22Rv1 (cell line): ENCODE measurements around the gene TMPRSS4.

Experiments used
- H3K27ac ChIP-seq: fragments of 450-650 bp; 2 replicates; pipeline ENCODE4 v1.5.1; 2017
- ZFX ChIP-seq: fragments of 450-650 bp; IDR thresholded peaks from 2 replicates; pipeline ENCODE4 v1.6.1; 2017; ENCODE audit warnings: antibody characterized with exemption, borderline replicate concordance
- TF ChIP-seq, protein P1 (sequence below): fragments of 450-650 bp; IDR thresholded peaks from 2 replicates; pipeline ENCODE4 v1.5.1; 2017; ENCODE audit warnings: mild to moderate bottlenecking

Gene TMPRSS4

DNA sequence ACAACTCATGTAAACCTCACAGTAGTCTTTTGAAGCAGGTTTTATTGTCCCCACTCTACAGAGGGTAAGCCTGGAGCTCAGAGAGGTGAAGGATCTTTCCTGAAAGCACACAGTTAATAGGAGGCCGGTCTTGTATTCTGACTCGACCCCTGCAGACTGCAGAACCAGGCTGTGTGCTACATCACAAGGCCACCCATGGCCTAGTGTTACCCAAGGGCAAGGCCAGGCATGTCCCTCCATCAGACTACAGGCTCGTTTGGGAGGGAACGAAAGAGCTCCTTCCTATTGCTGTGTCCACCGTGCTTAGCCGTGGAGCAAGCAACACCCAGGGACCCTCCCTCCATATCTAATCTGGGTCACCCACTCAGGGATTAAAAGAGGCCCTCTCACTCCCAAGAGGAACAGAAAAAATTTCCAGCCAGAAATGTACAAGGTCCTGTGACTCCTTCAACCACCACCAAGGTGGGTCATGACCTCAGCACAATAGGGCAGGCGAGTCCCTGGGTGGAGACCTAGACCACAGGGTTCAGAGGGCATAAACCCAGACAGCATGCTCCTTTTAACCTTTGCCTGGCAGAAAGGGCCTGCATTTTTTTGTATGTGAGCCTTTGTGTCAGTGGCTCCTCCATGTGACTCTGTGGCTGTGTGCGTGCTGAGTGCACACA is 16.2 kb downstream of the TMPRSS4 start:
- no peak for TF ChIP-seq ZFX
- TF ChIP-seq, protein P1, sequence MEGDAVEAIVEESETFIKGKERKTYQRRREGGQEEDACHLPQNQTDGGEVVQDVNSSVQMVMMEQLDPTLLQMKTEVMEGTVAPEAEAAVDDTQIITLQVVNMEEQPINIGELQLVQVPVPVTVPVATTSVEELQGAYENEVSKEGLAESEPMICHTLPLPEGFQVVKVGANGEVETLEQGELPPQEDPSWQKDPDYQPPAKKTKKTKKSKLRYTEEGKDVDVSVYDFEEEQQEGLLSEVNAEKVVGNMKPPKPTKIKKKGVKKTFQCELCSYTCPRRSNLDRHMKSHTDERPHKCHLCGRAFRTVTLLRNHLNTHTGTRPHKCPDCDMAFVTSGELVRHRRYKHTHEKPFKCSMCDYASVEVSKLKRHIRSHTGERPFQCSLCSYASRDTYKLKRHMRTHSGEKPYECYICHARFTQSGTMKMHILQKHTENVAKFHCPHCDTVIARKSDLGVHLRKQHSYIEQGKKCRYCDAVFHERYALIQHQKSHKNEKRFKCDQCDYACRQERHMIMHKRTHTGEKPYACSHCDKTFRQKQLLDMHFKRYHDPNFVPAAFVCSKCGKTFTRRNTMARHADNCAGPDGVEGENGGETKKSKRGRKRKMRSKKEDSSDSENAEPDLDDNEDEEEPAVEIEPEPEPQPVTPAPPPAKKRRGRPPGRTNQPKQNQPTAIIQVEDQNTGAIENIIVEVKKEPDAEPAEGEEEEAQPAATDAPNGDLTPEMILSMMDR = no peak
- no peak overlapping the region for H3K27ac ChIP-seq

DNA sequence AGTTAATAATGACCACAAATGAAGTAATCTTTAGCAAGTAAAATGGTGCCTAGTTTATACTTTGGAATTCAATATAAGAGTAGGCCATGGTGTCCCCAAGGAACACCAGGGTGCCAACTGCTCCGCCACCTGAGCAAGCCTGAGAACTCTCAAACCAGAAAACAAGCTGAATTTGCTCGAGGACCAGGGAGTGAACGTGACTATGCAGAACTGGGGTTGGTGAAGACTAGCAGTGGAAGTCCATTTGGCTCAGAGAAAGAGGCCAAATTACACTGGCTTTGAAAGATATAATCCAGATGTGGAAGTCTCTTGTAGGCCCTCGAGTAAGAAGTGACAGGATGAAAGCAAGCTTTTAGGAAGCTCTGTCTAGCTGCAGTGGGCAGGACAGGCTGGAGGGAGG is 18.6 kb downstream of the TMPRSS4 start:
- no peak overlapping the region for H3K27ac ChIP-seq
- TF ChIP-seq ZFX = no peak
- TF ChIP-seq, protein P1 = no peak

DNA sequence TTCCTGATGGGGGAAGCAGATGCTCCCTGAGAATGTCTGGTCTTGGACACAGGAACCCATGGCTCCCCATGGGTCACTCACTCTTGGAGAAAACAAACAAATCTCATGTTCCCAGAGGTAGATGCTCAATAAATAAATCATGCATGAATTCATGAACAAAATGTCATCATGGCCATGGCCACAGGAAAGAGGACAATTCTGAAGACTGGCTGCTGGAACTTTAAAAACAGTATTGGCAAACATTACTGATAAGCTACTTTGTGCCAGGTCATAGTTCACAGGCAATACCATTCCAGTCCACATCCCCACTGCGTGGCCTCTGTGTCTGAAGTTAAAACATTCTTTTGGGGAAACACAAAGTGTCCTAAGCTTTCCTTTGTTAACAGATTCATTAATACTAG is 19.1 kb downstream of the TMPRSS4 start:
- H3K27ac ChIP-seq = no peak overlapping the region
- TF ChIP-seq ZFX = no peak
- TF ChIP-seq, protein P1 = no peak

DNA sequence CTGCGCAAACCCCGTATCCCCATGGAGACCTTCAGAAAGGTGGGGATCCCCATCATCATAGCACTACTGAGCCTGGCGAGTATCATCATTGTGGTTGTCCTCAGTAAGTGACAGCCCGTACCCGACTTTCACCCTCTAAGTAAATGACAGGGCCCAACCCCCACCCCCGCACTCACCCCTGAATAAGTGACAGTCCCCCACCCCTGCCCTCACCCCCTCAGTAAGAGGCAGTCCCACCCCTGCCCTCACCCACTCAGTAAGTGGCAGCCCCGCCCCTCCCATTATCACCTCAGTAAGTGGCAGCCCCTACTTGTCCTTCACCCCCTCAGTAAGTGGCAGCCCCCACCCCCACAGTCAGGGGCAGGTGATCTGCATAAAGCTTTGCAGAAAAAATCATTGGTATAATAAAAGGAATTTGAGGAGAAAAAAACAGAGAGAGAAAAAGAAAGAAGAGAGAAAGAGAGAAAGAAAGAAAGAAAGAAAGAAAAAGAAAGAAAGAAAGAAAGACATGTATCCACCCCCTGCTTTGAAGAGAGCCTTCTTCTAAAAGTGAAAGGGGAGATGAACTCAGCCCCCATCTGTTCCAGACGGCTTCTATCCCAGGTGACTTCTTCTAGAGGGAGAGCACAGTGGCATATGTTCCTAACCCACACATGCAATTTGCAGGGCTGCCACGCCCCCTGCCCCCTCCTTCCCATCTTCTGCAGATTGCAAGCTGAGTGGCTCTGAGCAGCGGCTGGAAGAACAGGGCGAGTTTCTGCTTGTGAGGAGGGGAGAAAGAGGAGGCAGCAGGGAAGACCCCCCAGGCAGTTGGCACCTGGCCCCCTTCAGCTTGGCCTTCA is 22.3 kb downstream of the TMPRSS4 start:
- no peak for TF ChIP-seq ZFX
- TF ChIP-seq, protein P1 = no peak
- no peak overlapping the region for H3K27ac ChIP-seq

DNA sequence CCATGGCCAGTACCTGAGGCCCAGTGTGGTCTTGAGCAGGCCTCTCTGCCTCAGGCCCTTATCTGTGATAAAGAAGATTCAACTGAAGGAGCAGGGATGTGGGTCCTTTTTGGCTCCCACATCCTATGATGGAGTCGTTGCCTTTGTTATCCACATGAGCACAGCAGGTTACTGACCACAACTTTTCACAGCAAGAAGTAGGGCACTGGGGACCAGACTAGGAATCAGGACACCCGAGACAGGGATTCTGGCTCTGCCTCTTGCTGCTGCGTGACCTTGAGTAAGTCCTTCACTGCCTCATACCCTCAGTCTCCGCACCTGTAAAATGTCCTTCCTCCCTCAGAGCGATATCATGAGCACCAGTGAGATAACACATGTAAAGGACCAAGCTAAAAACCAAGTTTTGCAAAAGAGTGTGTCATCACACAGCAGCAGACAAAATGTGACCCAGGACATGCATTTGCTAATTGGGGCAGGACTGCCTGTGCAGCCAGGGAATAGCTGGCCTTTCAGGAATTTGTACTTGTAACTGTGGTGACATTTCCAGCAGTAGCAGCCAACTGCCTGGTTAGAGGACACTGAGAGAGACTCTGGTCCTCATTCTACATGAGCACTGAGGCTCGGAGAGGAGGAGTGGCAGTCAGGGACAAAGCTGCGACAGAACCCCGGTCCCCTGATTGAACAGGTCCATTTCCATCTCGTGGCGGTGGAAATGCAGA is 23.1 kb downstream of the TMPRSS4 start:
- TF ChIP-seq ZFX = no peak
- TF ChIP-seq, protein P1 = no peak
- no peak overlapping the region for H3K27ac ChIP-seq

DNA sequence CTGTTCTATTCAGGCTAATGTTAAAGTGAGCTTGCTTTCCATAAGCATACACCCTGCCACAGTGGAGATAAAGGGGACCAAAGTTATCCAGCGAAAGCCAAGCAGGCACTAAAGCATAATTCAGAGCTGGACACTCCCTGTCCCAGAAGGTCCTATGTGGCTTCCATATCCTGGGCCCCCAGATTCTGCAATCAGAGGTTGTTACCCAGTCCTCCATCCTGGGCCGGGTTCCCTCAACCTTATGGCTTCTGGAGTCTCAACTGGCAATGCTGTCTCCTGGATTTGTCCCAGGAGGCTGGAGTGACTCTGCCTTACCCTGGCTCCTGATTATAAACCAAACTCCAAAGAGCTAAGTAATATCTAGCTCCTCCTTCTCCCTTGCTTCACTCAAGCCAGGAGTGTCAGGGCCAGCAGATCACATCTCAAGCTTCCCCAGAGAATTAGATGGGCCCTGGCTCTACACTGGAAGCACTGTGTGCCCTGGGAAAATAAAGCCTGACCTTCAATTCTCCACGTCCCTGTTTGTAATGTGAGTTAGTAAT is 23.9 kb downstream of the TMPRSS4 start:
- no peak overlapping the region for H3K27ac ChIP-seq
- TF ChIP-seq ZFX = no peak
- TF ChIP-seq, protein P1 = no peak
